Kidney (tissue), 2 donors: ENCODE measurements around the gene GLRX2. TPM values are rescaled to one million over a fixed set of nuclear protein-coding genes. Genes with fewer than 3 reads are reported as not detected.

Experiments
- microRNA-seq: library from miRNA; unstranded; fragments of <30 nt; microRNA quantifications from one replicate; pipeline ENCODE4 v1.2.0, GENCODE V29; 2020
- polyA plus RNA-seq: library from polyadenylated mRNA; stranded (reverse); fragments of 350-450 nt; fragmentation: Illumina TruSeq; extraction: RNeasy Lipid Tissue Mini Kit (QIAGEN cat#74804); gene quantifications from one replicate; pipeline ENCODE4 v1.2.3, GENCODE V29; 2014; ENCODE audit warnings: low read depth, low replicate concordance; ENCODE audit not compliant: insufficient read depth
- total RNA-seq: library from RNA; stranded (reverse); fragmentation: NEBNext Ultra II Directional; extraction: Animal tissue kit (Norgen Biotek cat#: 25700); gene quantifications from one replicate; pipeline ENCODE4 v1.2.1, GENCODE V29; 2021
- donor health status: DM: yes; HTN: yes; CAD: no.

Gene GLRX2
- total and polyA plus RNA-seq, 2 donors from 2014 or later: 15.6 to 25.3 TPM

Small RNAs within 50 kb of the gene (microRNA-seq; reads per million reads assigned to microRNA genes)
- gene MIR1278: not detected

Other genes starting within 250 kb of the GLRX2 start
- 26.4 TPM for gene UCHL5, start 46.1 kb downstream of the GLRX2 start, total RNA-seq
- 15.2 TPM for gene UCHL5, start 46.1 kb downstream of the GLRX2 start, polyA plus RNA-seq
- gene RO60, start 45.8 kb downstream of the GLRX2 start, total RNA-seq: 72.0 TPM
- gene RO60, start 45.8 kb downstream of the GLRX2 start, polyA plus RNA-seq: 4.8 TPM
- gene CDC73, start 16.6 kb upstream of the GLRX2 start, total RNA-seq: 73.1 TPM
- 11.4 TPM for gene CDC73, start 16.6 kb upstream of the GLRX2 start, polyA plus RNA-seq
- gene B3GALT2, start 81.2 kb upstream of the GLRX2 start, total RNA-seq: 0.25 TPM
- 2.2 TPM for gene B3GALT2, start 81.2 kb upstream of the GLRX2 start, polyA plus RNA-seq